Pancreas (tissue), 10 donors: ENCODE data around the gene HCRT. TPM values are rescaled to one million over a fixed set of nuclear protein-coding genes. Genes with fewer than 3 reads are reported as not detected.
"Not testable (repeated sequence)": the region's sequence is repeated elsewhere in the genome, so short reads cannot be mapped to it uniquely, and the experiment has no call there.

Source experiments
- ATAC-seq, 4 donors: fragments of 200-7000 bp; cut with Tn5 transposase; one replicate each; pipeline versions ENCODE4 v1.8.0 to v1.9.1; 2020; ENCODE audit warnings: mild to moderate bottlenecking in 4 of 4, moderate library complexity in 4 of 4
- DNase-seq, 6 donors: peaks; one replicate each; pipeline ENCODE4 v3.0.0-alpha.2; 2020
- FAIRE-seq: peaks from 2 replicates; lab custom pipeline; 2012; peaks lifted over from hg19 to GRCh38; lab: Jason Lieb, UNC
- H3K27ac ChIP-seq, 4 donors: fragments of 200-600 bp; sonication (generic); 1 replicate in 3 of 4; 2 replicates in 1 of 4; pipeline versions ENCODE4 v1.5.0 to v1.8.0; 2020
- H3K27me3 ChIP-seq, 4 donors: fragments of 200-600 bp; one replicate each; pipeline ENCODE4 v1.8.0; 2021
- H3K36me3 ChIP-seq, 3 donors: fragments of 200-600 bp; sonication (generic) in 1 of 3; one replicate each; pipeline versions ENCODE4 v1.5.0 to v1.8.0; 2020 to 2021
- H3K4me1 ChIP-seq, 3 donors: fragments of 200-600 bp; one replicate each; pipeline ENCODE4 v1.8.0; 2021
- H3K4me3 ChIP-seq, 4 donors: fragments of 200-600 bp; sonication (generic) in 2 of 4; one replicate each; pipeline versions ENCODE4 v1.5.0 to v1.8.0; 2020 to 2021
- H3K9me3 ChIP-seq, 4 donors: fragments of 200-600 bp; one replicate each; pipeline ENCODE4 v1.8.0; 2021
- CTCF ChIP-seq, 4 donors: fragments of 200-600 bp; sonication (generic) in 3 of 4; IDR thresholded peaks; one replicate each; pipeline versions ENCODE4 v1.5.0 to v1.8.0; 2021; ENCODE audit warnings: antibody characterized with exemption in 4 of 4
- whole genome bisulfite sequencing, 2 donors: extraction: QIAGEN DNeasy Blood & Tissue Kit; methylation state at CpG; one replicate each; pipeline ENCODE4 v1.1.7; 2013; 5-methylcytosine and 5-hydroxymethylcytosine counted together
- intact Hi-C, 3 donors: fragments of 100-400 bp; cut with DNase I; formaldehyde crosslinking; loops; one replicate each; pipeline versions ENCODE4 v1.11.1 to v1.14.2; 2022
- polyA plus RNA-seq, 2 donors: library from polyadenylated mRNA; stranded (reverse); fragments of 200-250 nt; gene quantifications; one replicate each; pipeline ENCODE4 v1.2.3, GENCODE V29; 2013
- total RNA-seq, 6 donors: library from RNA; stranded (reverse); fragmentation: NEBNext Ultra II Directional in 4 of 6; extraction: Animal tissue kit (Norgen Biotek cat#: 25700) in 4 of 6; gene quantifications; one replicate each; pipeline versions ENCODE4 v1.2.1 to v1.2.4, GENCODE V29; 2021 to 2023
- donor health status: healthy with polysubstance abuse.
- donor health status: DM: no; HTN: no; CAD: no; lungs with moderate emphysema.
- donor health status: DM: no; HTN: no; CAD: no.
- donor health status: control.
- donor health status: control.
- donor health status: Bipolar disorder and iron deficiency.
- donor health status: DM: yes; HTN: yes; CAD: no.
- donor health status: DM: no; HTN: no; CAD: no.
- donor health status: DM: no; HTN: no; CAD: no.
- donor health status: DM: yes; HTN: yes; CAD: no.

Gene HCRT
- total and polyA plus RNA-seq, 8 donors = not detected

GRCh38 chr17:42214156-42214555 is 28.9 kb upstream of the HCRT start:
- WGBS, 2 donors = 87 to 89% methylated on average over 2 of the region's 2 CpGs
- no peak for TF ChIP-seq CTCF (IDR thresholded peaks at IDR 0.05)
- DNase-seq (no peak), FAIRE-seq (no peak), ATAC-seq (no peak)
- Histone ChIP-seq H3K4me1 (peaks cover 8 to 14% (median 14%) of the 10 kb centered on the region in 3 donors), H3K36me3 (peaks cover 0 to 30% (median 3%) of the 10 kb centered on the region in 3 donors), H3K9me3 (no peaks in the 10 kb centered on the region), H3K4me3 (no peak overlapping the region), H3K27ac (no peak overlapping the region), H3K27me3 (no peaks in the 10 kb centered on the region)
- intact Hi-C loops = no loop called here

GRCh38 chr17:42212382-42212781 is 27.1 kb upstream of the HCRT start:
- Histone ChIP-seq H3K27ac (peak overlapping the region; percentile 43 to 53 (median 46)), H3K4me1 (peaks cover 8 to 14% (median 14%) of the 10 kb centered on the region in 3 donors), H3K9me3 (no peaks in the 10 kb centered on the region), H3K4me3 (no peak overlapping the region), H3K27me3 (no peaks in the 10 kb centered on the region), H3K36me3 (peaks cover 0 to 24% (median 2%) of the 10 kb centered on the region in 3 donors)
- FAIRE-seq (no peak), ATAC-seq (peak; percentile 72 to 81 (median 76)), DNase-seq (peak in 3 of 6 donors; percentile 30 to 50 (median 48))
- TF ChIP-seq CTCF (IDR thresholded peaks at IDR 0.05) = no peak
- intact Hi-C loops = no loop called here
- 33 to 34% methylated on average over 7 of the region's 7 CpGs for WGBS, 2 donors

- FAIRE-seq, H3K27me3 ChIP-seq: not testable (repeated sequence)
- H3K36me3 ChIP-seq = peaks cover 0 to 22% (median 0%) of the 10 kb centered on the region in 3 donors
Observed at GRCh38 chr17:42211921-42212341, 26.7 kb upstream of the HCRT start.

GRCh38 chr17:42210046-42210445 is 24.8 kb upstream of the HCRT start:
- 92 to 94% methylated on average over 6 of the region's 6 CpGs for WGBS, 2 donors
- Histone ChIP-seq H3K27ac (no peak overlapping the region), H3K9me3 (no peaks in the 10 kb centered on the region), H3K4me1 (peaks cover 8 to 14% (median 14%) of the 10 kb centered on the region in 3 donors), H3K4me3 (no peak overlapping the region), H3K36me3 (peaks cover 0 to 10% (median 0%) of the 10 kb centered on the region in 3 donors), H3K27me3 (no peaks in the 10 kb centered on the region)
- ATAC-seq (no peak), DNase-seq (no peak), FAIRE-seq (no peak)
- intact Hi-C loops = no loop called here
- no peak for TF ChIP-seq CTCF (IDR thresholded peaks at IDR 0.05)

More at GRCh38 chr17:42211921-42212341, 26.7 kb upstream of the HCRT start:
- H3K9me3 ChIP-seq, intact Hi-C loops, H3K4me3 ChIP-seq: not testable (repeated sequence)
- peaks cover 8 to 14% (median 14%) of the 10 kb centered on the region in 3 donors for H3K4me1 ChIP-seq
- peak; percentile 91 to 94 (median 93) for ATAC-seq
- DNase-seq = peak in 5 of 6 donors; percentile 73 to 89 (median 85)
- WGBS, 2 donors = 34 to 45% methylated on average over 9 of the region's 9 CpGs
- peak overlapping the region; percentile 43 to 53 (median 46) for H3K27ac ChIP-seq

- H3K9me3 ChIP-seq, FAIRE-seq, H3K4me3 ChIP-seq, intact Hi-C loops, H3K27me3 ChIP-seq, H3K27ac ChIP-seq, H3K4me1 ChIP-seq, ATAC-seq: not testable (repeated sequence)
- peak in 1 of 6 donors; percentile 3 for DNase-seq
- 87 to 91% methylated on average over 8 of the region's 8 CpGs for WGBS, 2 donors
- H3K36me3 ChIP-seq = peaks cover 0 to 10% (median 3%) of the 10 kb centered on the region in 3 donors
Observed at GRCh38 chr17:42206153-42206612, 20.9 kb upstream of the HCRT start.

GRCh38 chr17:42203354-42203753 is 18.1 kb upstream of the HCRT start:
- Histone ChIP-seq H3K4me3 (no peak overlapping the region), H3K27me3 (no peaks in the 10 kb centered on the region), H3K27ac (no peak overlapping the region), H3K36me3 (peaks cover 0 to 3% (median 0%) of the 10 kb centered on the region in 3 donors), H3K4me1 (peaks cover 0 to 6% (median 0%) of the 10 kb centered on the region in 3 donors), H3K9me3 (no peaks in the 10 kb centered on the region)
- ATAC-seq (no peak), FAIRE-seq (no peak), DNase-seq (no peak)
- TF ChIP-seq CTCF (IDR thresholded peaks at IDR 0.05) = no peak
- 98 to 100% methylated on average over 2 of the region's 2 CpGs for WGBS, 2 donors
- intact Hi-C loops = no loop called here
